ENCODE data around the gene PEMT.

PEMT gene

DNA sequence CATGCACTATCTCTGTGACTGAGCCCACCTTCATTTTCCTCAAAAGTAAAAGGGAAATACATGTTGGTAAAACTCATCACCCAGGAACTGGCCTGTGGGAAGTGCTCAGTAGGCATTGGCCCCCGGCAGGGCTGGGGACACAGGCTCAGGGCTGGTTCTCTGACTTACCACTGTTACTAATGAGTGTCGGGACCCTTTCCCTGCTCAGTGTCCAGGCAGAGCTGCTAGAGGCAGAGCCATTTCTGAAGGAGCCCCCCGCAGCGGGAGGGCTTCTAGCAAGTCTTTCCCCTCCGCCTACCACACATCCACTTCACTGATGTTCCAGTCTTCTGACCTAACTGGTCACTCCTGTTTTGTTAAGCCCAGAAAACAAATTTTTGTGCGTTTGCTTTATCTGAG is 1.7 kb upstream of the PEMT start:
- ATAC-seq (replicated peaks), result no peak
- Mint-ChIP-seq H3K27ac (peak overlapping the region in 1 of 2 donors; percentile 86), H3K36me3 (ENCODE audit: insufficient read depth) (no peaks in the 10 kb centered on the region), H3K4me1 (ENCODE audit: low read depth in 2 of 2) (peaks cover 15 to 17% of the 10 kb centered on the region in 2 donors), H3K27me3 (no peaks in the 10 kb centered on the region), H3K9me3 (no peaks in the 10 kb centered on the region), H3K4me3 (peak overlapping the region in 1 of 2 donors; percentile 86)
- no peak for DNase-seq

- no peaks in the 10 kb centered on the region for H3K9me3 Mint-ChIP-seq
- H3K4me1 Mint-ChIP-seq (ENCODE audit: low read depth in 2 of 2), result peaks cover 15 to 17% of the 10 kb centered on the region in 2 donors
- peak in 1 of 3 experiments; percentile 4 for DNase-seq
- no peaks in the 10 kb centered on the region for H3K27me3 Mint-ChIP-seq
- H3K4me3 Mint-ChIP-seq, result peak overlapping the region; percentile 86 to 94
- H3K36me3 Mint-ChIP-seq (ENCODE audit: insufficient read depth), result no peaks in the 10 kb centered on the region
- ATAC-seq (replicated peaks), result no peak
- peak overlapping the region; percentile 86 to 98 for H3K27ac Mint-ChIP-seq
Observed at GRCh38 chr17:17590883-17591354, 589 bp downstream of the PEMT start.

- DNase-seq (no peak), ATAC-seq (replicated peaks) (no peak)
- H3K9me3 Mint-ChIP-seq, result no peaks in the 10 kb centered on the region
- H3K4me1 Mint-ChIP-seq (ENCODE audit: low read depth in 2 of 2), result peaks cover 15 to 17% of the 10 kb centered on the region in 2 donors
- no peaks in the 10 kb centered on the region for H3K27me3 Mint-ChIP-seq
- peak overlapping the region; percentile 86 to 98 for H3K27ac Mint-ChIP-seq
- H3K36me3 Mint-ChIP-seq (ENCODE audit: insufficient read depth), result no peaks in the 10 kb centered on the region
- H3K4me3 Mint-ChIP-seq, result peak overlapping the region; percentile 86 to 94
Observed at GRCh38 chr17:17590141-17590751, 1.3 kb downstream of the PEMT start.

DNA sequence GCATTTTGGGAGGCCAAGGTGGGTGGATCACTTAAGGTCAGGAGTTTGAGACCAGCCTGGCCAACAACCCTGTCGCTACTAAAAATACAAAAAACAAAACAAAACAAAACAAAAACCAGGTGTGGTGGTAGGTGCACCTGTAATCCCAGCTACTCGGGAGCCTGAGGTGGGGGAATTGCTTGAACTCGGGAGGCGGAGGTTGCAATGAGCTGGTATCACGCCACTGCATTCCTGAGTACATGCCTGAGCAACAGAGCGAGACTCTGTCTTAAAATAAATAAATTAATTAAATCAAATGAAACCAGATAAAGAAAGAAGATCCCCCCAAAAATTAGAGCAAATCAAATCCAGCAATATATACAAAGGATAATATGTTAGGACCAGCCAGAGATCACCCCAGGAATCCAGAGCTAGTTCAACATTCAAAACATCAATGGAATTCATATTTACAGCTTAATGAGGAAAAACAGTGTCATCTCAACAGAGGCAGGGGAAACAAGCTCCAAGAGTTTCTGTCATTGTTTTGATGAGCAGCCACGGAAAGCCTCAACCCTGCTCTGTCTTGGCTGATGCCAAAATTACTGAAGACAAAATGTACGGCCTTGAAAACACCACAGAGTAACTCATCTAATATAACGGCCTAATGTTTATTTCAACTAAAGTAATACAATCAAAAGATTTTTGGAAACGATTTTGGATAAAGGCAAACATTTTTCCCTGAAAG is 3.7 kb downstream of the PEMT start:
- DNase-seq (no peak), ATAC-seq (replicated peaks) (no peak)
- Mint-ChIP-seq H3K27me3 (no peaks in the 10 kb centered on the region), H3K4me1 (ENCODE audit: low read depth in 2 of 2) (peaks cover 15 to 17% of the 10 kb centered on the region in 2 donors), H3K36me3 (ENCODE audit: insufficient read depth) (peaks cover 2% of the 10 kb centered on the region), H3K9me3 (no peaks in the 10 kb centered on the region), H3K27ac (no peak overlapping the region), H3K4me3 (no peak overlapping the region)

DNA sequence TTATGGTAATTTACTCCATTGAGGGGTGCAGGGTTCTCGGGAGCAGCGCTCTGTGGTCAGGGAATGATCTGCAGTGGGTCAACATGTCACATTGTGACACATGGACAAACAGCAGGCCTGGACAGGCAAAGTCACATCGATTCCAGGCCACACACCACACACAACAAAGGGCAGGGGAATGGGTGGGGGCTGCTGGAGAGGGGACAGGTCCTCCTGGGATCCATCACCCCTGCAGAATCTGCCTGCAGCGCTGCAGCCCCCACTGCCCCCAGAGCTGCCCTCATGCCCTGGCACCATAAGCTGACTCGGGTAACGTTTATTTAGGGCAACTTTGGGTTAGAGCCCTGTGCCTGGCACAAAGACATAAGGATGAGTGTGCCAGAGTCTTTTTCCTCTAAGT is 9.1 kb downstream of the PEMT start:
- DNase-seq, result no peak
- Mint-ChIP-seq H3K4me1 (ENCODE audit: low read depth in 2 of 2) (no peaks in the 10 kb centered on the region), H3K27me3 (no peaks in the 10 kb centered on the region), H3K36me3 (ENCODE audit: insufficient read depth) (peaks cover 5% of the 10 kb centered on the region), H3K27ac (no peak overlapping the region), H3K9me3 (no peaks in the 10 kb centered on the region), H3K4me3 (no peak overlapping the region)
- ATAC-seq (replicated peaks), result no peak

DNA sequence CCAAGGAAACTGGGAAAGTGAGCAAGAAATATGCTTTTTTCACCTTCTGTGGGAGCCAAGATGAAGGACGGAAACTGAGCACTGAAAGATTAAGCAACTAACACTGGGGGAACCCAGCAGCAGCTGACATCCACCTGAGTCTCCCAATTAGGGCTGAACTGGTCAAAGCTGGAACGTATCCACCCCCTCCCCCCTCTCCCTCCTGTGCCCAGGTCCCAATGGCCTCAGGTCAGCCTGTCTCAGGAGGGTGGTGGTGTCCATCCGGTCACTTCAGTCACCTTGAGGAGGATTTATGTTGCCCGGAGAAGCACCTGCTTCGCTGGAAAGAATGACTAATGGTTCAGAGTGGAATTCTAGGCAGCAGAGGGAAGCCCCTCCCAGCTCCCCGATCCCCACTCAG is 10.0 kb downstream of the PEMT start:
- Mint-ChIP-seq H3K36me3 (ENCODE audit: insufficient read depth) (peaks cover 5% of the 10 kb centered on the region), H3K9me3 (no peaks in the 10 kb centered on the region), H3K27ac (no peak overlapping the region), H3K4me1 (ENCODE audit: low read depth in 2 of 2) (no peaks in the 10 kb centered on the region), H3K27me3 (no peaks in the 10 kb centered on the region), H3K4me3 (no peak overlapping the region)
- ATAC-seq (replicated peaks) (no peak), DNase-seq (no peak)

- Mint-ChIP-seq H3K27me3 (no peaks in the 10 kb centered on the region), H3K9me3 (no peaks in the 10 kb centered on the region), H3K27ac (no peak overlapping the region), H3K4me3 (no peak overlapping the region), H3K4me1 (ENCODE audit: low read depth in 2 of 2) (no peaks in the 10 kb centered on the region), H3K36me3 (ENCODE audit: insufficient read depth) (peaks cover 5% of the 10 kb centered on the region)
- ATAC-seq (replicated peaks), result no peak
- no peak for DNase-seq
Observed at GRCh38 chr17:17580662-17581470, 10.6 kb downstream of the PEMT start.

DNA sequence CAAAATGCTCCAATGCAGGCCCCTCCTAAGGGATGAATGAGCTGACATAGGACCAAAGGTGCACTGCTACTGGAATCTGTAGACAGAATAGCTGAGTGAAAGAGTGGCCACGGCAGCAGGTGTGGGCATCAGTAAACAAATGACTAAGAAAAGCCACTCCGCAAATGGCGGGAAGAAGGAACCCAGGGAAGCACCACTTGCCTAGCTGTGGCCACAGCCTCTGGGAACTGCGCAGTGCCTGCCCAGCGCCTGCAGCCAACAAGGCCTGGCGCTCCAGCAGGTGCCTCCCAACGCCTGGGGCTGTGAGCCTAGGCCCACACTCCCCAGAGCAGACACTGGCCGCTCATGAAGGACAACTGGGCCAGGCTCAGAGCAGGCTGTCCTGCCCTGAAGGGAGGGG is 11.8 kb downstream of the PEMT start:
- no peaks in the 10 kb centered on the region for H3K27me3 Mint-ChIP-seq
- DNase-seq (no peak), ATAC-seq (replicated peaks) (no peak)
- no peaks in the 10 kb centered on the region for H3K9me3 Mint-ChIP-seq
- peaks cover 5% of the 10 kb centered on the region for H3K36me3 Mint-ChIP-seq (ENCODE audit: insufficient read depth)
- H3K27ac Mint-ChIP-seq, result no peak overlapping the region
- H3K4me1 Mint-ChIP-seq (ENCODE audit: low read depth in 2 of 2), result no peaks in the 10 kb centered on the region
- no peak overlapping the region for H3K4me3 Mint-ChIP-seq

GRCh38 chr17:17577373-17577772 is 14.1 kb downstream of the PEMT start:
- no peak for DNase-seq
- ATAC-seq (replicated peaks), result no peak
- H3K27ac Mint-ChIP-seq, result peak overlapping the region in 1 of 2 donors; percentile 71
- H3K9me3 Mint-ChIP-seq, result no peaks in the 10 kb centered on the region
- peaks cover 3% of the 10 kb centered on the region for H3K36me3 Mint-ChIP-seq (ENCODE audit: insufficient read depth)
- no peaks in the 10 kb centered on the region for H3K27me3 Mint-ChIP-seq
- H3K4me1 Mint-ChIP-seq (ENCODE audit: low read depth in 2 of 2), result no peaks in the 10 kb centered on the region
- H3K4me3 Mint-ChIP-seq, result no peak overlapping the region

- Mint-ChIP-seq H3K9me3 (no peaks in the 10 kb centered on the region), H3K4me1 (ENCODE audit: low read depth in 2 of 2) (peaks cover 0 to 2% of the 10 kb centered on the region in 2 donors), H3K27me3 (no peaks in the 10 kb centered on the region), H3K27ac (peak overlapping the region in 1 of 2 donors; percentile 71), H3K4me3 (no peak overlapping the region), H3K36me3 (ENCODE audit: insufficient read depth) (peaks cover 3% of the 10 kb centered on the region)
- no peak for DNase-seq
- no peak for ATAC-seq (replicated peaks)
Observed at GRCh38 chr17:17576772-17577234, 14.7 kb downstream of the PEMT start.

- no peak overlapping the region for H3K27ac Mint-ChIP-seq
- no peak overlapping the region for H3K4me3 Mint-ChIP-seq
- H3K27me3 Mint-ChIP-seq, result no peaks in the 10 kb centered on the region
- no peaks in the 10 kb centered on the region for H3K36me3 Mint-ChIP-seq (ENCODE audit: insufficient read depth)
- DNase-seq (no peak), ATAC-seq (replicated peaks) (no peak)
- peaks cover under 1 to 2% of the 10 kb centered on the region in 2 donors for H3K4me1 Mint-ChIP-seq (ENCODE audit: low read depth in 2 of 2)
- H3K9me3 Mint-ChIP-seq, result no peaks in the 10 kb centered on the region
Observed at GRCh38 chr17:17575360-17576251, 15.9 kb downstream of the PEMT start.

DNA sequence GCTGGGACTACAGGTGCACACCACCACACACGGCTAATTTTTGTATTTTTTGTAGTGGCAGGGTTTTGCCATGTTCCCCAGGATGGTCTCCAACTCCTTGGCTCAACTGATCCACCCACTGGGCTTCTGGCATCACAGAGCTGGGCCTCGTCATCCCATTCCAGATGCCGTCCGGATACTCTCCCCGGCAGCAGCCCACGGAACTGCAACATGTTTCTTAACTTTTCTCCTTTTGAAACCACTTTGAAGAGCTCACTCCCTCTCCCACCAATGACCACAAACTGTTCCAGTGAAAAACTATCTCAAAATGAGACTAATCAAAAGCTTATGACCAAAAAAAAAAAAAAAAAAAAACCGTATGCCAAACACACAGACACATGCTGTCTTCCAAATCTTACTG is 17.6 kb downstream of the PEMT start:
- Mint-ChIP-seq H3K27ac (no peak overlapping the region), H3K4me3 (no peak overlapping the region), H3K36me3 (ENCODE audit: insufficient read depth) (no peaks in the 10 kb centered on the region), H3K4me1 (ENCODE audit: low read depth in 2 of 2) (peaks cover 5% of the 10 kb centered on the region in 2 donors), H3K27me3 (no peaks in the 10 kb centered on the region), H3K9me3 (no peaks in the 10 kb centered on the region)
- ATAC-seq (replicated peaks), result no peak
- DNase-seq, result no peak

Measured in effector memory CD8-positive, alpha-beta T cell (primary cell).